SK-N-SH treated with all-trans-retinoic acid at 6 μM for 48 hours (cell line): Measurements from ENCODE around the gene ATAD3B.
"Not testable (repeated sequence)": the region's sequence is repeated elsewhere in the genome, so short reads cannot be mapped to it uniquely, and the experiment has no call there.

Experiments used
- BACH2 ChIP-seq: fragments of 250-450 bp; sonication (Bioruptor Pico); IDR thresholded peaks from 2 replicates; pipeline ENCODE4 v1.9.0; 2021; ENCODE audit warnings: mild to moderate bottlenecking, borderline replicate concordance
- CSDC2 ChIP-seq: fragments of 250-450 bp; sonication (Bioruptor Pico); IDR thresholded peaks from 2 replicates; pipeline ENCODE4 v1.5.0; 2020; ENCODE audit warnings: mild to moderate bottlenecking, moderate library complexity
- ESRRG ChIP-seq: fragments of 250-450 bp; sonication (Bioruptor Pico); IDR thresholded peaks from 2 replicates; pipeline ENCODE4 v1.6.1; 2021; ENCODE audit warnings: mild to moderate bottlenecking
- OSR1 ChIP-seq: fragments of 250-450 bp; sonication (Bioruptor Pico); IDR thresholded peaks from 2 replicates; pipeline ENCODE4 v1.8.0; 2022; ENCODE audit warnings: moderate library complexity, mild to moderate bottlenecking, inconsistent platforms
- SNAI2 ChIP-seq: fragments of 250-450 bp; sonication (Bioruptor Pico); IDR thresholded peaks from 2 replicates; pipeline ENCODE4 v1.5.0; 2020; ENCODE audit warnings: mild to moderate bottlenecking, moderate library complexity
- TCF4 ChIP-seq: fragments of 250-450 bp; sonication (Bioruptor Pico); IDR thresholded peaks from 2 replicates; pipeline ENCODE4 v1.8.0; 2021; ENCODE audit warnings: mild to moderate bottlenecking, moderate library complexity, borderline replicate concordance
- TOX ChIP-seq: fragments of 250-450 bp; sonication (Bioruptor Pico); IDR thresholded peaks from 2 replicates; pipeline ENCODE4 v1.8.0; 2021; ENCODE audit warnings: mild to moderate bottlenecking, moderate library complexity, borderline replicate concordance
- ZFP3 ChIP-seq: fragments of 250-450 bp; sonication (Bioruptor Pico); IDR thresholded peaks from 2 replicates; pipeline ENCODE4 v1.5.0; 2020; ENCODE audit warnings: mild to moderate bottlenecking, moderate library complexity
- ZFP30 ChIP-seq: fragments of 450-650 bp; formaldehyde crosslinking; IDR thresholded peaks from 2 replicates; pipeline ENCODE4 v1.5.0; 2022; ENCODE audit warnings: mild to moderate bottlenecking, moderate library complexity
- ZNF8 ChIP-seq: fragments of 450-650 bp; formaldehyde crosslinking; IDR thresholded peaks from 2 replicates; pipeline ENCODE4 v1.5.0; 2020; ENCODE audit warnings: mild to moderate bottlenecking, moderate library complexity
- TF ChIP-seq, protein P1 (sequence below): fragments of 250-450 bp; sonication (Bioruptor Pico); IDR thresholded peaks from 2 replicates; pipeline ENCODE4 v1.5.1; 2020; ENCODE audit warnings: low read depth, mild to moderate bottlenecking, moderate library complexity
- TF ChIP-seq, protein P2 (sequence below): fragments of 250-450 bp; sonication (Bioruptor Pico); IDR thresholded peaks from 2 replicates; pipeline ENCODE4 v1.5.1; 2021; ENCODE audit warnings: mild to moderate bottlenecking, moderate library complexity
- TF ChIP-seq, protein P3 (sequence below): fragments of 250-450 bp; sonication (Bioruptor Pico); IDR thresholded peaks from 2 replicates; pipeline ENCODE4 v1.5.0; 2020; ENCODE audit warnings: mild to moderate bottlenecking, moderate library complexity

DNA sequence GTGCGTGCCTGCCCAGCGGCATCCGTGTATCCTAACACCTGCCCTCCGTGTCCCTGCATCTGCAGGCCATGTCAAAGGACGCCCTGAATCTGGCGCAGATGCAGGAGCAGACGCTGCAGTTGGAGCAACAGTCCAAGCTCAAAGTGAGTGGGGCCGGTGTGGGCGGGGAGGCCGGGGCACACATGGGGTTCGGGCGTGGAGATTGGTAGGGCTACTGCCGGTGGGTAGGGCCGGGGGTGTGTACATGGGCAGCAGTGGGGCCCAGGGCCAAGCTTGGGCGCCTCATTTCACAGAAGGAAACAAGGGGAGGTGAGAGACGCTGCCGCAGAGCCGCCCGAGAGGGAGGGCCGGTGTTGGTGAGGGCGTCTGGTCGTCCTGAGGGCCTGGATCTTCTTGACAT lies 20.9 kb upstream of the ATAD3B start:
- TF ChIP-seq ZNF8 (CRISPR knock-in tag); CSDC2 (CRISPR knock-in tag); TCF4 (CRISPR knock-in tag); ZFP30 (CRISPR knock-in tag); TOX; SNAI2 (CRISPR knock-in tag); ZFP3 (CRISPR knock-in tag); BACH2 (CRISPR knock-in tag); OSR1; ESRRG (CRISPR knock-in tag): not testable (repeated sequence)
- TF ChIP-seq, protein P1, sequence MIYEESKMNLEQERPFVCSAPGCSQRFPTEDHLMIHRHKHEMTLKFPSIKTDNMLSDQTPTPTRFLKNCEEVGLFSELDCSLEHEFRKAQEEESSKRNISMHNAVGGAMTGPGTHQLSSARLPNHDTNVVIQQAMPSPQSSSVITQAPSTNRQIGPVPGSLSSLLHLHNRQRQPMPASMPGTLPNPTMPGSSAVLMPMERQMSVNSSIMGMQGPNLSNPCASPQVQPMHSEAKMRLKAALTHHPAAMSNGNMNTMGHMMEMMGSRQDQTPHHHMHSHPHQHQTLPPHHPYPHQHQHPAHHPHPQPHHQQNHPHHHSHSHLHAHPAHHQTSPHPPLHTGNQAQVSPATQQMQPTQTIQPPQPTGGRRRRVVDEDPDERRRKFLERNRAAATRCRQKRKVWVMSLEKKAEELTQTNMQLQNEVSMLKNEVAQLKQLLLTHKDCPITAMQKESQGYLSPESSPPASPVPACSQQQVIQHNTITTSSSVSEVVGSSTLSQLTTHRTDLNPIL = not testable (repeated sequence)
- TF ChIP-seq, protein P2, sequence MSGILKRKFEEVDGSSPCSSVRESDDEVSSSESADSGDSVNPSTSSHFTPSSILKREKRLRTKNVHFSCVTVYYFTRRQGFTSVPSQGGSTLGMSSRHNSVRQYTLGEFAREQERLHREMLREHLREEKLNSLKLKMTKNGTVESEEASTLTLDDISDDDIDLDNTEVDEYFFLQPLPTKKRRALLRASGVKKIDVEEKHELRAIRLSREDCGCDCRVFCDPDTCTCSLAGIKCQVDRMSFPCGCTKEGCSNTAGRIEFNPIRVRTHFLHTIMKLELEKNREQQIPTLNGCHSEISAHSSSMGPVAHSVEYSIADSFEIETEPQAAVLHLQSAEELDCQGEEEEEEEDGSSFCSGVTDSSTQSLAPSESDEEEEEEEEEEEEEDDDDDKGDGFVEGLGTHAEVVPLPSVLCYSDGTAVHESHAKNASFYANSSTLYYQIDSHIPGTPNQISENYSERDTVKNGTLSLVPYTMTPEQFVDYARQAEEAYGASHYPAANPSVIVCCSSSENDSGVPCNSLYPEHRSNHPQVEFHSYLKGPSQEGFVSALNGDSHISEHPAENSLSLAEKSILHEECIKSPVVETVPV = not testable (repeated sequence)
- TF ChIP-seq, protein P3, sequence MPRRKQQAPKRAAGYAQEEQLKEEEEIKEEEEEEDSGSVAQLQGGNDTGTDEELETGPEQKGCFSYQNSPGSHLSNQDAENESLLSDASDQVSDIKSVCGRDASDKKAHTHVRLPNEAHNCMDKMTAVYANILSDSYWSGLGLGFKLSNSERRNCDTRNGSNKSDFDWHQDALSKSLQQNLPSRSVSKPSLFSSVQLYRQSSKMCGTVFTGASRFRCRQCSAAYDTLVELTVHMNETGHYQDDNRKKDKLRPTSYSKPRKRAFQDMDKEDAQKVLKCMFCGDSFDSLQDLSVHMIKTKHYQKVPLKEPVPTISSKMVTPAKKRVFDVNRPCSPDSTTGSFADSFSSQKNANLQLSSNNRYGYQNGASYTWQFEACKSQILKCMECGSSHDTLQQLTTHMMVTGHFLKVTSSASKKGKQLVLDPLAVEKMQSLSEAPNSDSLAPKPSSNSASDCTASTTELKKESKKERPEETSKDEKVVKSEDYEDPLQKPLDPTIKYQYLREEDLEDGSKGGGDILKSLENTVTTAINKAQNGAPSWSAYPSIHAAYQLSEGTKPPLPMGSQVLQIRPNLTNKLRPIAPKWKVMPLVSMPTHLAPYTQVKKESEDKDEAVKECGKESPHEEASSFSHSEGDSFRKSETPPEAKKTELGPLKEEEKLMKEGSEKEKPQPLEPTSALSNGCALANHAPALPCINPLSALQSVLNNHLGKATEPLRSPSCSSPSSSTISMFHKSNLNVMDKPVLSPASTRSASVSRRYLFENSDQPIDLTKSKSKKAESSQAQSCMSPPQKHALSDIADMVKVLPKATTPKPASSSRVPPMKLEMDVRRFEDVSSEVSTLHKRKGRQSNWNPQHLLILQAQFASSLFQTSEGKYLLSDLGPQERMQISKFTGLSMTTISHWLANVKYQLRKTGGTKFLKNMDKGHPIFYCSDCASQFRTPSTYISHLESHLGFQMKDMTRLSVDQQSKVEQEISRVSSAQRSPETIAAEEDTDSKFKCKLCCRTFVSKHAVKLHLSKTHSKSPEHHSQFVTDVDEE (CRISPR knock-in tag) = not testable (repeated sequence)
